Suppressor macrophage (primary cell): Measurements from ENCODE around the gene ZNF823.
"Not testable (repeated sequence)": the region's sequence is repeated elsewhere in the genome, so short reads cannot be mapped to it uniquely, and the experiment has no call there.

Source experiments
- DNase-seq, 4 experiments: peaks; one replicate each; pipeline ENCODE4 v3.0.0-alpha.2; 2020 to 2022
- total RNA-seq, 17 experiments: gene quantifications; one replicate each; lab custom pipeline; 2026; ENCODE audit warnings: mixed read lengths in 6 of 17, inconsistent platforms in 3 of 17; lab: John Stamatoyannopoulos, UW

The ZNF823 gene
- 0.43 to 9.8 (median 3.8) reads per million in 17 experiments for total RNA-seq

GRCh38 chr19:11738746-11739620 is at the start of gene ZNF823:
Gene ZNF823, minus strand, starts transcription at chr19:11738946. Its CDS starts 127 bp downstream, at chr19:11738819.
- peak; percentile 97 to 99 (median 98) for DNase-seq

- no peak for DNase-seq
These were observed 48.8 kb upstream of the ZNF823 start for GRCh38 chr19:11787536-11787935.

- no peak for DNase-seq
These were observed 45.6 kb upstream of the ZNF823 start for GRCh38 chr19:11784356-11784755.

- no peak for DNase-seq
These were observed 45.0 kb upstream of the ZNF823 start for GRCh38 chr19:11783767-11784166.

- DNase-seq: peak in 1 of 4 experiments; percentile 8
These were observed 42.7 kb upstream of the ZNF823 start for GRCh38 chr19:11781295-11782057.

- DNase-seq: no peak
These were observed 41.8 kb upstream of the ZNF823 start for GRCh38 chr19:11780431-11781020.

GRCh38 chr19:11776669-11777068 is 37.9 kb upstream of the ZNF823 start:
- DNase-seq: not testable (repeated sequence)

- not testable (repeated sequence) for DNase-seq
These were observed 32.8 kb upstream of the ZNF823 start for GRCh38 chr19:11771520-11771919.

GRCh38 chr19:11769995-11770394 is 31.2 kb upstream of the ZNF823 start:
- peak in 1 of 4 experiments; percentile 7 for DNase-seq

GRCh38 chr19:11767633-11768133 is 28.9 kb upstream of the ZNF823 start:
- peak; percentile 23 to 52 (median 38) for DNase-seq

GRCh38 chr19:11766597-11767591 is 28.1 kb upstream of the ZNF823 start, which contains the start of gene ZNF441:
Gene ZNF441, plus strand, starts transcription at chr19:11767000. Its CDS starts 194 bp downstream, at chr19:11767194.
- DNase-seq: peak; percentile 97 to 99 (median 98)

GRCh38 chr19:11763611-11764010 is 24.9 kb upstream of the ZNF823 start:
- no peak for DNase-seq

- no peak for DNase-seq
These were observed 24.4 kb upstream of the ZNF823 start for GRCh38 chr19:11763117-11763516.

- DNase-seq: no peak
These were observed 21.1 kb upstream of the ZNF823 start for GRCh38 chr19:11759805-11760204.

GRCh38 chr19:11756965-11757364 is 18.2 kb upstream of the ZNF823 start:
- no peak for DNase-seq

GRCh38 chr19:11754663-11755062 is 15.9 kb upstream of the ZNF823 start:
- DNase-seq: no peak

GRCh38 chr19:11752244-11752736 is 13.5 kb upstream of the ZNF823 start:
- no peak for DNase-seq

GRCh38 chr19:11749751-11750150 is 11.0 kb upstream of the ZNF823 start:
- no peak for DNase-seq

GRCh38 chr19:11747277-11747676 is 8.5 kb upstream of the ZNF823 start:
- no peak for DNase-seq

GRCh38 chr19:11745869-11746268 is 7.1 kb upstream of the ZNF823 start:
- DNase-seq: no peak
